HG02678 (cell line): ENCODE measurements around the gene ITGAL.

ENCODE experiments used
- ATAC-seq: cut with Tn5 transposase; IDR thresholded peaks from one replicate; pipeline ENCODE4 v1.9.1; 2021; ENCODE audit warnings: mild to moderate bottlenecking, moderate library complexity; ENCODE audit not compliant: unreplicated experiment

The ITGAL gene

GRCh38 chr16:30567160-30567990, 94.8 kb downstream of the ITGAL start:
- ATAC-seq: no peak

DNA sequence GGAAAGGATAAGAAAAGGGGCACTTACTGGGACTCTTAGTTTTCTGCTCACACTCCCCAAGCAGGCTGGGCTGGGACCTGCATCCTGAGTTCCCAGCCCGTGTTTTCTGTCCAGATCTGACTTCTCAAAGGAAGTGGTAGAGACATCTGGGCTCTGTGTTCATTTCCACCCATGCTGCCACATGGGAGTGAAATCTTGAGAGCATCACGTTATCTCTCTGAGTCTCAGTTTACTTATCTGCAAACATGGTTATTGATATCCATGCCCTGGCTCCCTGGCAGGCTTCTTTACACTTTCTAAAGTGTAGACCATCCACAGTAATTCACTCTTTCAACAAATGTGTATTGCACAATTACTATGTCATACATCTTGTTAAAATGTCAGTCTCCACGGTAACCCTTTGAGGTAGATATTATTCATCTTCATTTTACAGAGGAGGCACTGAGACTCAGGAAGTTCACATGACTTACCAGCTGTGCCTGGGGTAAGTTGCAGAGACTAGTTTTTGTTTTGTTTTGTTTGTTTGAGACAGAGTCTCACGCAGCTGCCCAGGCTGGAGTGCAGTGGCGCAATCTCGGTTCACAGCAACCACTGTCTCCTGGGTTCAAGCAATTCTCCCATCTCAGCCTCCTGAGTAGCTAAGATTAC, 95.6 kb downstream of the ITGAL start:
- ATAC-seq: peak; percentile 31

GRCh38 chr16:30569281-30569680, 96.7 kb downstream of the ITGAL start:
- no peak for ATAC-seq

GRCh38 chr16:30569746-30570635, 97.4 kb downstream of the ITGAL start:
- no peak for ATAC-seq

- no peak for ATAC-seq
Measured at GRCh38 chr16:30570636-30571444, 98.3 kb downstream of the ITGAL start.

GRCh38 chr16:30571445-30572322, 99.1 kb downstream of the ITGAL start, which contains the start of gene ZNF688:
Gene ZNF688, minus strand, starts transcription at chr16:30571714. Its CDS starts 85 bp downstream, at chr16:30571629.
- peak; percentile 82 for ATAC-seq
